A549 (cell line): Measurements from ENCODE around the gene MYH6. TPM values are rescaled to one million over a fixed set of nuclear protein-coding genes. Genes with fewer than 3 reads are reported as not detected.

Experiments used
- ATAC-seq, 2 experiments: fragments of 200-7000 bp in 1 of 2; fragments of >200 bp in 1 of 2; cut with Nextera tagmentation in 1 of 2; cut with Tn5 transposase in 1 of 2; 3 replicates each; pipeline versions ENCODE4 v1.8.0 to v1.9.1; 2018 to 2020; ENCODE audit warnings: mild to moderate bottlenecking in 1 of 2, moderate library complexity in 1 of 2
- CTCF ChIA-PET: fragments of 300-600 bp; sonication (Branson Sonifier 250); formaldehyde crosslinking; extraction: SDS; loops from one replicate; lab custom pipeline; 2021; ENCODE audit warnings: antibody characterized with exemption, inconsistent platforms; lab: Yijun Ruan, JAX
- POLR2A ChIA-PET: fragments of 350-600 bp; formaldehyde crosslinking; extraction: SDS; loops from one replicate; lab custom pipeline; 2021; ENCODE audit warnings: antibody characterized with exemption, inconsistent platforms; lab: Yijun Ruan, JAX
- DNase-seq, 2 experiments: peaks; one replicate each; pipeline versions ENCODE4 v3.0.0 to v3.0.0-alpha.2; 2011 to 2016; ENCODE audit warnings: low read depth in 1 of 2, low spot score in 1 of 2
- FAIRE-seq: peaks from 2 replicates; lab custom pipeline; 2011; peaks lifted over from hg19 to GRCh38; lab: Jason Lieb, UNC
- H3K27ac ChIP-seq, 2 experiments: fragments of >200 bp; sonication (Bioruptor Twin); formaldehyde crosslinking; 3 replicates each; pipeline ENCODE4 v1.5.1; 2016 to 2017
- H3K4me1 ChIP-seq: fragments of >200 bp; sonication (Bioruptor Twin); formaldehyde crosslinking; 3 replicates; pipeline ENCODE4 v1.6.1; 2016
- H3K4me2 ChIP-seq: fragments of >200 bp; sonication (Bioruptor Twin); formaldehyde crosslinking; 3 replicates; pipeline ENCODE4 v1.6.1; 2016
- H3K4me3 ChIP-seq: fragments of >200 bp; sonication (Bioruptor Twin); formaldehyde crosslinking; 3 replicates; pipeline ENCODE4 v1.5.1; 2016
- H3K9me3 ChIP-seq: fragments of >200 bp; sonication (Bioruptor Twin); formaldehyde crosslinking; 3 replicates; pipeline ENCODE4 v1.6.1; 2016
- BHLHE40 ChIP-seq: IDR thresholded peaks from 2 replicates; pipeline ENCODE4 v1.6.1; 2012; ENCODE audit warnings: low read depth, low read length, inconsistent platforms
- CBX2 ChIP-seq: fragments of 200-600 bp; sonication (generic); IDR thresholded peaks from 2 replicates; pipeline ENCODE4 v1.6.1; 2016; ENCODE audit warnings: low read depth, mild to moderate bottlenecking, borderline replicate concordance
- CBX8 ChIP-seq: fragments of 200-600 bp; sonication (generic); IDR thresholded peaks from 2 replicates; pipeline ENCODE4 v1.6.1; 2016
- CTCF ChIP-seq: fragments of >200 bp; sonication (Bioruptor Twin); formaldehyde crosslinking; IDR thresholded peaks from 3 replicates; pipeline ENCODE4 v1.5.1; 2016
- EP300 ChIP-seq, 2 experiments: fragments of >200 bp; sonication (Bioruptor Twin); formaldehyde crosslinking; IDR thresholded peaks; 2 replicates in 1 of 2; 3 replicates in 1 of 2; pipeline ENCODE4 v1.6.1; 2016 to 2017
- FOSB ChIP-seq: fragments of 250-450 bp; sonication (Bioruptor Pico); IDR thresholded peaks from 2 replicates; pipeline ENCODE4 v1.5.0; 2020; ENCODE audit warnings: mild to moderate bottlenecking, moderate library complexity
- FOXS1 ChIP-seq: fragments of 250-450 bp; sonication (Bioruptor Pico); IDR thresholded peaks from 2 replicates; pipeline ENCODE4 v1.5.0; 2020; ENCODE audit warnings: mild to moderate bottlenecking, moderate library complexity
- GATA3 ChIP-seq: IDR thresholded peaks from 2 replicates; pipeline ENCODE4 v1.6.1; 2012; ENCODE audit warnings: borderline replicate concordance
- HEYL ChIP-seq: fragments of 250-450 bp; sonication (Bioruptor Pico); IDR thresholded peaks from 2 replicates; pipeline ENCODE4 v1.8.0; 2021; ENCODE audit warnings: mild to moderate bottlenecking, moderate library complexity
- HOXB5 ChIP-seq: fragments of 250-450 bp; sonication (Bioruptor Pico); IDR thresholded peaks from 2 replicates; pipeline ENCODE4 v1.5.0; 2020; ENCODE audit warnings: mild to moderate bottlenecking, moderate library complexity
- MAX ChIP-seq: IDR thresholded peaks from 2 replicates; pipeline ENCODE4 v1.6.1; 2012
- MAZ ChIP-seq: fragments of 150-350 bp; IDR thresholded peaks from 2 replicates; pipeline ENCODE4 v1.6.1; 2014; ENCODE audit warnings: antibody characterized with exemption, low read depth, low read length, borderline replicate concordance
- PHF8 ChIP-seq: fragments of 200-600 bp; sonication (generic); IDR thresholded peaks from 2 replicates; pipeline ENCODE4 v1.6.1; 2016; ENCODE audit warnings: low read depth, mild to moderate bottlenecking, antibody characterized with exemption, moderate library complexity, borderline replicate concordance
- POLR2A ChIP-seq: IDR thresholded peaks from 2 replicates; pipeline ENCODE4 v1.6.1; 2012; ENCODE audit warnings: mild to moderate bottlenecking, low read length
- POLR2AphosphoS2 ChIP-seq: conservative IDR thresholded peaks from 2 replicates; pipeline ENCODE4 v1.6.1; 2012; ENCODE audit warnings: low read length, improper control_type of control experiment, inconsistent platforms
- RAD21 ChIP-seq, 2 experiments: fragments of >200 bp in 1 of 2; sonication (Bioruptor Twin) in 1 of 2; formaldehyde crosslinking in 1 of 2; IDR thresholded peaks in 1 of 2; conservative IDR thresholded peaks in 1 of 2; 2 replicates in 1 of 2; 3 replicates in 1 of 2; pipeline ENCODE4 v1.6.1; 2012 to 2018; ENCODE audit warnings: inconsistent platforms in 1 of 2
- RARB ChIP-seq: fragments of 250-450 bp; sonication (Bioruptor Pico); IDR thresholded peaks from 2 replicates; pipeline ENCODE4 v1.8.0; 2021; ENCODE audit warnings: mild to moderate bottlenecking, moderate library complexity
- RCOR1 ChIP-seq: fragments of 150-350 bp; IDR thresholded peaks from 2 replicates; pipeline ENCODE4 v1.6.1; 2014; ENCODE audit warnings: antibody characterized with exemption, low read length, low read depth
- RFX5 ChIP-seq: fragments of 450-650 bp; IDR thresholded peaks from 2 replicates; pipeline ENCODE4 v1.7.1; 2014; ENCODE audit warnings: antibody characterized with exemption, mild to moderate bottlenecking, moderate library complexity
- RNF2 ChIP-seq: fragments of 200-600 bp; sonication (generic); IDR thresholded peaks from 2 replicates; pipeline ENCODE4 v1.6.1; 2016; ENCODE audit warnings: low read depth, mild to moderate bottlenecking, antibody characterized with exemption, moderate library complexity, borderline replicate concordance
- SMC3 ChIP-seq: fragments of >200 bp; sonication (Bioruptor Twin); formaldehyde crosslinking; IDR thresholded peaks from 3 replicates; pipeline ENCODE4 v1.6.1; 2018; ENCODE audit warnings: inconsistent platforms
- TFCP2L1 ChIP-seq: fragments of 250-450 bp; sonication (Bioruptor Pico); IDR thresholded peaks from 2 replicates; pipeline ENCODE4 v1.5.0; 2021; ENCODE audit warnings: mild to moderate bottlenecking
- TP53 ChIP-seq: fragments of 250-450 bp; sonication (Bioruptor Pico); IDR thresholded peaks from 2 replicates; pipeline ENCODE4 v1.5.0; 2021; ENCODE audit warnings: mild to moderate bottlenecking, moderate library complexity
- WGBS: methylation state at CpG from one replicate; pipeline ENCODE4 v1.1.6; 2017; ENCODE audit errors: missing lambda C conversion rate; 5-methylcytosine and 5-hydroxymethylcytosine counted together
- polyA plus RNA-seq, 4 experiments: library from polyadenylated mRNA; depleted of rRNA in 3 of 4; stranded (reverse); fragments of >200 nt; fragmentation: RNase III in 1 of 4; extraction: RNeasy Plus Mini Kit Qiagen cat#74134 plus additional on column Dnase treatment in 1 of 4; gene quantifications; 2 replicates in 3 of 4; 3 replicates in 1 of 4; pipeline ENCODE4 v1.2.3, GENCODE V29; 2011 to 2017
- TF ChIP-seq, protein P1 (sequence below): fragments of 250-450 bp; sonication (Bioruptor Pico); IDR thresholded peaks from 2 replicates; pipeline ENCODE4 v1.5.0; 2021; ENCODE audit warnings: mild to moderate bottlenecking, moderate library complexity, borderline replicate concordance
- TF ChIP-seq, protein P2 (sequence below): fragments of 150-350 bp; IDR thresholded peaks from 2 replicates; pipeline ENCODE4 v1.6.1; 2014; ENCODE audit warnings: low read depth, mild to moderate bottlenecking, low read length
- TF ChIP-seq, protein P3 (sequence below): IDR thresholded peaks from 2 replicates; pipeline ENCODE4 v1.6.1; 2012; ENCODE audit warnings: low read depth, borderline replicate concordance

Gene MYH6
- polyA plus RNA-seq, 2 of the 4 experiments (the other 2 are of a cell fraction): not detected

DNA sequence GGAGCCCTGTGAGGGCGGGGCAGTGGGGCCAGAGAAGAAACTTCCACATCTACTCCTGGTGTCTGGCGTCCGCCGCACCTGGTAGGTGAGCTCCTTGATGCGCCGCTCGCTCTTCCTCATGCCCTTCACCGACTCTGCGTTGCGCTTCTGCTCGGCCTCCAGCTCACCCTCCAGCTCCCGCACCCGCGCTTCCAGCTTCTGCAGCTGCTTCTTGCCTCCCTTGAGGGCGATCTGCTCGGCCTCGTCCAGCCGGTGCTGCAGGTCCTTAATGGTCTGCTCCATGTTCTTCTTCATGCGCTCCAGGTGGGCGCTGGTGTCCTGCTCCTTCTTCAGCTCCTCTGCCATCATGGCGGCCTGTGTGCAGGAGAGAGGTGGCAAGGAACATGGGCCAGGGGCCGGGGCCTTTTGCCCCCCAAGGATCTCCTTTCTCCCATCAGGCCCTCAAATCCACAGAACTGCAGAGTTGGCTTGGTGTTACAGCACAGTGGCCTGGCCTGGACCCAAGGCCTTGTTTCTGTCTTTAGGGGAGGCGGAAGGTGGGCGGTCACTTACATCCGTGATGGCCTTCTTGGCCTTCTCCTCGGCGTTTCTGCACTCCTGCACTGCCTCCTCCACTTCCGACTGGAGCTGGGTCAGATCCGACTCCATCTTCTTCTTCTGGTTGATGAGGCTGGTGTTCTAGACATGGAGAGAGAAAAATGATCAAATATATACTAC, 23.6 kb downstream of the MYH6 start:
- WGBS: 63% methylated on average over 29 of the region's 29 CpGs
- Histone ChIP-seq H3K4me3 (no peak overlapping the region), H3K4me1 (no peaks in the 10 kb centered on the region), H3K27ac (no peak overlapping the region), H3K9me3 (no peaks in the 10 kb centered on the region), H3K4me2 (no peak overlapping the region)
- ChIA-PET POLR2A (no interaction called here), CTCF (interaction anchor here (1.0 to 11.1 kb wide), 5 partner anchors 9 to 52 kb away, joined by 3 to 186 read pairs (median 30); partner anchors contain the start of gene IL25)
- no peak for TF ChIP-seq CBX8
- no peak for TF ChIP-seq GATA3
- no peak for TF ChIP-seq RAD21 (conservative IDR thresholded peaks at IDR 0.05 in 1 of 2, IDR thresholded peaks at IDR 0.05 in 1 of 2)
- no peak for TF ChIP-seq RARB (CRISPR knock-in tag)
- TF ChIP-seq, protein P1, sequence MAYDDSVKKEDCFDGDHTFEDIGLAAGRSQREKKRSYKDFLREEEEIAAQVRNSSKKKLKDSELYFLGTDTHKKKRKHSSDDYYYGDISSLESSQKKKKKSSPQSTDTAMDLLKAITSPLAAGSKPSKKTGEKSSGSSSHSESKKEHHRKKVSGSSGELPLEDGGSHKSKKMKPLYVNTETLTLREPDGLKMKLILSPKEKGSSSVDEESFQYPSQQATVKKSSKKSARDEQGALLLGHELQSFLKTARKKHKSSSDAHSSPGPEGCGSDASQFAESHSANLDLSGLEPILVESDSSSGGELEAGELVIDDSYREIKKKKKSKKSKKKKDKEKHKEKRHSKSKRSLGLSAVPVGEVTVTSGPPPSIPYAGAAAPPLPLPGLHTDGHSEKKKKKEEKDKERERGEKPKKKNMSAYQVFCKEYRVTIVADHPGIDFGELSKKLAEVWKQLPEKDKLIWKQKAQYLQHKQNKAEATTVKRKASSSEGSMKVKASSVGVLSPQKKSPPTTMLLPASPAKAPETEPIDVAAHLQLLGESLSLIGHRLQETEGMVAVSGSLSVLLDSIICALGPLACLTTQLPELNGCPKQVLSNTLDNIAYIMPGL (CRISPR knock-in tag): no peak
- TF ChIP-seq BHLHE40: no peak
- no peak for TF ChIP-seq HEYL (CRISPR knock-in tag)
- no peak for TF ChIP-seq PHF8
- ATAC-seq: no peak
- no peak for DNase-seq
- FAIRE-seq: no peak

- ATAC-seq (no peak), FAIRE-seq (no peak), DNase-seq (no peak)
- no peaks in the 10 kb centered on the region for H3K4me1 ChIP-seq
- H3K4me3 ChIP-seq: no peak overlapping the region
- no peak overlapping the region for H3K27ac ChIP-seq
- WGBS: 32% methylated on average over 10 of the region's 10 CpGs
- ChIA-PET POLR2A (no interaction called here), CTCF (interaction anchor here (0.5 to 11.1 kb wide), 9 partner anchors 10 to 306 kb away, joined by 3 to 186 read pairs (median 5); partner anchors contain the start of gene IL25)
- H3K9me3 ChIP-seq: no peaks in the 10 kb centered on the region
- no peak overlapping the region for H3K4me2 ChIP-seq
- TF ChIP-seq MAZ (no peak), SMC3 (no peak), CTCF (no peak), TFCP2L1 (no peak), EP300 (IDR thresholded peaks at IDR 0.05) (no peak), MAX (no peak), RNF2 (no peak), FOSB (CRISPR knock-in tag) (no peak), POLR2AphosphoS2 (no peak), RCOR1 (no peak), RFX5 (no peak), HOXB5 (CRISPR knock-in tag) (no peak), RARB (CRISPR knock-in tag) (no peak), CBX2 (no peak), FOXS1 (no peak), POLR2A (no peak), TP53 (CRISPR knock-in tag) (no peak)
- TF ChIP-seq, protein P2, sequence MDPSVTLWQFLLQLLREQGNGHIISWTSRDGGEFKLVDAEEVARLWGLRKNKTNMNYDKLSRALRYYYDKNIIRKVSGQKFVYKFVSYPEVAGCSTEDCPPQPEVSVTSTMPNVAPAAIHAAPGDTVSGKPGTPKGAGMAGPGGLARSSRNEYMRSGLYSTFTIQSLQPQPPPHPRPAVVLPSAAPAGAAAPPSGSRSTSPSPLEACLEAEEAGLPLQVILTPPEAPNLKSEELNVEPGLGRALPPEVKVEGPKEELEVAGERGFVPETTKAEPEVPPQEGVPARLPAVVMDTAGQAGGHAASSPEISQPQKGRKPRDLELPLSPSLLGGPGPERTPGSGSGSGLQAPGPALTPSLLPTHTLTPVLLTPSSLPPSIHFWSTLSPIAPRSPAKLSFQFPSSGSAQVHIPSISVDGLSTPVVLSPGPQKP: no peak
- TF ChIP-seq, protein P3, sequence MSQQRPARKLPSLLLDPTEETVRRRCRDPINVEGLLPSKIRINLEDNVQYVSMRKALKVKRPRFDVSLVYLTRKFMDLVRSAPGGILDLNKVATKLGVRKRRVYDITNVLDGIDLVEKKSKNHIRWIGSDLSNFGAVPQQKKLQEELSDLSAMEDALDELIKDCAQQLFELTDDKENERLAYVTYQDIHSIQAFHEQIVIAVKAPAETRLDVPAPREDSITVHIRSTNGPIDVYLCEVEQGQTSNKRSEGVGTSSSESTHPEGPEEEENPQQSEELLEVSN: no peak
Observed at GRCh38 chr14:23382731-23383440, 25.2 kb downstream of the MYH6 start.
